IPS-18c (cell line): ENCODE measurements around the gene KCNC4.

Experiments used
- H3K4me3 ChIP-seq: 2 replicates; pipeline ENCODE4 v1.7.0; 2013; ENCODE audit warnings: low read depth, mild to moderate bottlenecking, low read length, moderate library complexity; ENCODE audit not compliant: insufficient read depth
- H3K9me3 ChIP-seq: one replicate; pipeline ENCODE4 v1.6.1; 2013; ENCODE audit warnings: mild to moderate bottlenecking, low read length, moderate library complexity; ENCODE audit not compliant: control insufficient read depth, insufficient read depth

Gene KCNC4

DNA sequence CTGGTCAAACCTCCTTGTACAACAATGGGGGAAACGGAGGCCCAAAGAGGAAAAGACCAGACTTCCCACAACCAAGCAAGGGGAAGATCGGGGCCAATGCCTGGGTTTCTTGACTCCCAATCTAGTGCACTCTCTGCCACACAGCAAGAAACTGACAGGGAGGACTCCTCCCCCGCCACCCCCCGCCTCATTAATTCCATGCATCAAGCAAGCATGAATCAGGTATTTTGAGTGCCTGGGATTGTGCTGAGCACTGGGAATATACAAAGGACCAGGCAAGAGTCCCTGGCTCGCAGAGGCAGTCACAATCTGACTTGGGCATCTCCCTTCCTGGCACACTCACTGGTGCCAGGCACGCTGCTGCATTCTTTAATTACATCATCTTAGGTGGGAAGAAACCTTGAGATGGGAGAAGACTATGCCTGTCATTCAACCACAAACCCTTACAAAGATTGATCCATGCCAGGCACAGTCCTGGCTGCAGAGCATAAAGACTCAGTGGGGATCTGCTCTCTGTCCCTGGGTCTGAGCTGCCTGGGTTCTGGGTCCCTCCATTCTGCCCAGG, 4.4 kb upstream of the KCNC4 start:
- Histone ChIP-seq H3K9me3 (peaks cover 2% of the 10 kb centered on the region), H3K4me3 (no peak overlapping the region)

GRCh38 chr1:110206261-110206920, 3.7 kb upstream of the KCNC4 start:
- Histone ChIP-seq H3K9me3 (peaks cover 2% of the 10 kb centered on the region), H3K4me3 (no peak overlapping the region)

DNA sequence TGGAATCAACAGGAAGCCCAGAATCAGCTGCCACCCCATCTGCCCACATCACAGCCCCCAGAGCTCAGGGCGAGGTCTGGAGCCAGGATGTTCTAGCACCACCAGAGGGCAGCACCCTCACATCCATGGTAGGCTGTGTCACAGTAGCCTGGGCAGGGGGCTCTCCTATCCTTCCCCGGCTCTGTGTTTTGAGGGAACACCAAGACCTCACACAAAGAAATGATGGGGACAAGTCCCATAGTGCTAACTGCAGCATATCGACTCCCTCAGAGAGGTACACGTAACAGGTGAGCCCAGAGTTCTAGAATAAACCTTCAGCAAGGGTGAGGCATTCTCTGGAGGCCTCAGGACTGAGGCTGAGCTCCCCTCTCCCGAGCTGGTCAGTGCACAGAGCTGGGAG, 2.3 kb upstream of the KCNC4 start:
- Histone ChIP-seq H3K9me3 (peaks cover 2% of the 10 kb centered on the region), H3K4me3 (no peak overlapping the region)

- H3K9me3 ChIP-seq = peaks cover 2% of the 10 kb centered on the region
- H3K4me3 ChIP-seq = peak overlapping the region; percentile 71
Observed at GRCh38 chr1:110208916-110209645, 1.0 kb upstream of the KCNC4 start.

DNA sequence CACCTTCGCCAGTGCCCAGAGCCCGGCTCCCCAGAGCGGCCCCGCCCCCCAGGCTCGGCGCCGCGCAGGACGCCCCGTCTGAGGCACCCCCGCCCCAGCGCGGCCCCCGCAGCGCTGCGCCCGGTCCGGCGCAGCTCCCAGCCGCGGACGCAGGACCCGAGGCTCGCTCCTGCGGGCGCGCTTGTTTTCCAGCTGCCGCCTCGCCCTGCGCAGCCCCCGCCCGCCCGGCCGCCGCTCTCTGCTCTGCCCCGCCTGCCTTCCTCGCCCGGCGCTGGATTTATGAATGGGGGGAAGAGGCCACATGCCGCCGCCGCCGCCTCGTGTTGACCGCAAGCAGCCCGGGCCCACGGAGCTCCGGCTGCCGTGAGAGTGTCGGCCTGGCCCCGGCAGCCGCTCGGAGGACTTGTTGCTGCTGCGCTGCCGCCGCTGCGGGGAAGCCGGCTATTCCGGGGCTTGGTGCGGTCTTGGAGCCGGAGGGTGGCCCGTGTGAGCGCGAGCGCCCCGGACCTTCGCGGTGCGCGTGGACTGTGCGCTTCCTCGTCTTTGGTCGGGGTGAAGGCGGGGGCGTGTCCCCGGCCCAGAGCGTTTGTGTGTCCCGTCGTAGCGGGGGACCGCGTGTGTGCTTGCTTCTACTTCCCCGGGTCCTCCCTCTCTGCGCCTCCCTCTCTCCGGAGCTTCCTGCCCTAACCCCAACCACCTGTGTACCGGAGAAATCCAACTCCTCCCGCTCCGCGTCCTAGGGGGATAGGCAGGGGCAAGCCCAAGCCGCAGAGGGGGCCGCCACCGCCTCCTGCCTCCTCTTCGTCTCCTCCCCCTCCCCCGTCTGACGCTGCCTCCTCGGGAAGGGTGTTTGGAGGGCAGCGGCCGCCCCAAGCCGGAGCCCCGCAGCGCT, 736 bp downstream of the KCNC4 start:
- H3K4me3 ChIP-seq = peak overlapping the region; percentile 71
- H3K9me3 ChIP-seq = peaks cover 2% of the 10 kb centered on the region

- H3K4me3 ChIP-seq = peak overlapping the region; percentile 71
- H3K9me3 ChIP-seq = peaks cover 2% of the 10 kb centered on the region
Observed at GRCh38 chr1:110211496-110212168, 1.5 kb downstream of the KCNC4 start.

DNA sequence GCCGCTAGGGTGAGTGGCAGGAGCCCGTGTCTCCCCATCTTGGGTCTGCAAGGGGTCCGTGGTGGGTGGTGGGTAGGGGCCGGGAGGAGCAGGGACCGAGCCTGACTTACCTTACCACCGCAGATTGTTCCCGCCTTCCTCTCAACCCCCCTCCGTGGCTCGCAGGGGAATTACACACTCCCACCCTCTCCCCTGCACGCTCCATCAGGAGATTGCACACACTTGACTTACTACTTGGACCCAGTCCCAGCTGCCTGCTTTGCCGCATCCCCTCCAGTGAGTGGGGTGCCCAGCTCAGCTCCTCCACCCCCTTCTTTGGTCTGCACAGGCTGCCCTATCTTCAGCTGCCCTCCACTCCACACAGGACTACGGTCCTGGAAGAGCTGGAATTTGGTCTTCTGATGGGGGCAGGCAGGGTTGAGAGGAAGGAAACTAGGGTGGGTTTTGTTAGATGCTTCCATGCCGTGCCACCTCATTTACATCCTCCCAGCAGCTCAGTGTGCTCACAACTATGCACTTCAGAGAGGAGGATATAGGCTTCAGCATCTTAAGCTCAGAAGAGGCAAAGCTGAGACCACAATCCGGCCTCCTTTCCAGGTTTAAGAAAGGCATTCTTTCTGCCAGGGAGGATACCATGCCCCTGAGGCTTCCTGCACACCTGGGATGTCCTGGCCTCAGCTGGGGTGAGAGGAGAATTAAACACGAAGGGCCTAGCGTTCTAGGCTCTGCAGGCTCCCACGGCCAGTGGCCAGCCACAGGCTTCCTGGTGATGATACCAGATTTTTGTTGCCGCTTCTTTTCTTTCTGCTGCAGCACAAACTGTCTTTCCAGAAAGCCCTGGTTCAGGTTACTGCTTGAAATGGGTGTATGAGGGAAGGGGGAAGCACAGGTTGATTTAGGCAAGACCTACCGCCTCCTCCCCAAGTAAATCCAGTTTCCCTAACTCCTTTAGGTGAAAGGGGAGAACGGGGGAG, 2.3 kb downstream of the KCNC4 start:
- peak overlapping the region; percentile 71; the same call in 1 of the 2 replicates for H3K4me3 ChIP-seq
- H3K9me3 ChIP-seq = peaks cover 2% of the 10 kb centered on the region

- H3K4me3 ChIP-seq = no peak overlapping the region
- H3K9me3 ChIP-seq = peaks cover 2% of the 10 kb centered on the region
Observed at GRCh38 chr1:110213143-110213540, 3.0 kb downstream of the KCNC4 start.

DNA sequence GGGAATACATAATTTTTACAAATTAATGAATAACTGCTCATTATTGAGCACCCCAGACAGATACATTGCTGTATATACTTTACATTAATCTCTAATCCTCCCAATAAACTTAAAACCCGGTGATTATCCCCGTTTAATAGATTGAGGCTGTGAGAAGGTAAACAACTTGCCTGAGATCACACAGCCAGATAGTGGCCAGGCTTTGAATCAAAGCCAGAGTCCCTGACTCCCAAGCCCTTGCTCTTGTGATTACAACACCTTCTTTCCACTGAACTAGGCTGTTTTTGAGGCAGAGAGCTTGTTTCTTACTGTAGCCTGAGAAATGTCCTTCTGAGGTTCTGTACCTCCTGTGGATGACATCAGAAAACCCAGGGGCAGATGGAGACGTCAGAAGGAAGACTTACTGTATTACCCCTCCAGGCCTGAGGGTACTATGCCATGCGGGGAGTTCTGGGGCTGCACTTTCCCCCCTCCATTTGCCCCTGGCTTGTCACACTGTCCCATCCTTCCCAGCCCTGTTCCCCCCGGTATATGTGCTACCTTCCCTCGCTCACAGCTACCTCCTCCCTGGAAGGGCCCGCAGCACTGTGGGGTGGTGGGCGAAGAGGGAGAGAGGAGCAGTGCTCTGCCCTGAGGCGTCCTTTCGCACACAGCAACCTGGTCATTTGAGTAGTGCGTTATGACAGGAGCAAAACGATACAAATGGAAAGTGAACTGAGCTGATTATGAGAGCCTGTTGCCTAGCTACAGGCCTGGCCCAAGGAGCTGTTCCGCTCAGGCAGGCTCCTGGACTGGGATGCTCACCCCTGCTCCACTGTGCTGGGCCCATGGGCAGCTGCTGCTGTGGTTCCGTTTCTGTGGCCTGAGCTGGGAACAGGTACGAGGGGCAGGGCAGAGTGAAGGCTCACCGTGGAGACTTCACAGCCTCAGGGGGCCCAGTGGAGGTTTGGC, 4.6 kb downstream of the KCNC4 start:
- Histone ChIP-seq H3K4me3 (no peak overlapping the region), H3K9me3 (peaks cover 2% of the 10 kb centered on the region)

GRCh38 chr1:110215621-110216515, 5.8 kb downstream of the KCNC4 start:
- Histone ChIP-seq H3K4me3 (no peak overlapping the region), H3K9me3 (no peaks in the 10 kb centered on the region)

DNA sequence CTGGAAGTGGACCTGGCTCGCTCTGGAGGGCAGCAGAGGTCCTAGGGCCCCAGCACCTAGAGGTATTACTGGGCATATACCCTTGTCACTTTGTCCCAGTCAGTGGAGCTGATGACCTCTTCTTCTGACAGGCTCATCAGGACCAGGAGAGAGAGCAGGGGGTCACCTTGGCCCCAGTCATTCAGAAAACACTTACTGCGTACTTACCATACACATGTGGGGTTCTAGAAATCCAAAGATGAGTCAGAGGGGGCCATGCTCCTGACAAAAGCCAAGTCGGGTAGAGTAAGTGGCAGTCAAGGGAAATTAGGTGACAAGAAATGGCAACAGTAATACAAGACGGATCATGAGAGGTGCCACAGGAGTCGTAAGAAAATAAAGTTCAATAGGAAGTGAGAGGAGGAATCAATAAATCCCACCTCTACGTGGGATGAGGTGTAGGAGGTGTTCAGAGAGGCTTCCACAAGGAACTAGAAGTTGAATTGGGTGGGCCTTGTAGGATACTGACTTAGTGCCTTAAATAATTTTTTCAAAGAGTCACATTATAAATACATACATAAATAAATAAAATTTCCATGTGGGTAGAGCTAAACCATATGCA, 6.8 kb downstream of the KCNC4 start:
- H3K4me3 ChIP-seq = no peak overlapping the region
- no peaks in the 10 kb centered on the region for H3K9me3 ChIP-seq

GRCh38 chr1:110218137-110218536, 8.0 kb downstream of the KCNC4 start:
- no peak overlapping the region for H3K4me3 ChIP-seq
- H3K9me3 ChIP-seq = no peaks in the 10 kb centered on the region

DNA sequence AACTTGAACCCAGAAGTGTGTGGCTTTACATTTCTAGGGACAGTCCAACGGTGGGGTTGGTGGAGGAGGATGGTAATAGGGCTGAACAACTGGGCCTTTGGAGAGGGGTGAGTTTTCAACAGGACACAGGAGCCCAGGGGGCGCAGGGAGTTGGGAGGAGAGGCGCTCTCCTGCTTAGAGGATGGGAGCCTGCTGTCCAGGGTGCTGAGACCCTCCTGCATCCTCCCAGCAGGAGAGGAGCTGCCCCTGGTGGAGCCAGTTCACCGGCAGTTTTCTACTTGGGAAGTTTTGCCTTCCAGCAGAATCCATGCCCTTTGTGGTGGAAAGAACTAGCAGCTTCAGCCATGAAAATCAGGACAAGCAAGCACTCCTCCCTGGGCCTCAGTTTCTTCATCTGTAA, 8.6 kb downstream of the KCNC4 start:
- no peaks in the 10 kb centered on the region for H3K9me3 ChIP-seq

GRCh38 chr1:110220324-110220723, 10.2 kb downstream of the KCNC4 start:
- no peaks in the 10 kb centered on the region for H3K9me3 ChIP-seq
- H3K4me3 ChIP-seq = no peak overlapping the region

More for the DNA sequence above, 8.6 kb downstream of the KCNC4 start:
- H3K4me3 ChIP-seq = no peak overlapping the region
